Naive thymus-derived CD4-positive, alpha-beta T cell (primary cell): ENCODE results near the gene TP73. TPM values are rescaled to one million over a fixed set of nuclear protein-coding genes. Genes with fewer than 3 reads are reported as not detected.
"Not testable (repeated sequence)": the region's sequence is repeated elsewhere in the genome, so short reads cannot be mapped to it uniquely, and the experiment has no call there.

ENCODE experiments used
- ATAC-seq: fragments of 150-1000 bp; cut with Tn5 transposase; 2 replicates; pipeline ENCODE4 v1.10.0; 2021; ENCODE audit warnings: mild to moderate bottlenecking, moderate library complexity
- CTCF ChIA-PET: fragments of 350-600 bp; sonication (Branson Sonifier 250); formaldehyde crosslinking; loops from one replicate; lab custom pipeline; 2021; ENCODE audit warnings: antibody characterized with exemption; lab: Charles Lee
- POLR2A ChIA-PET: fragments of 350-600 bp; sonication (Branson Sonifier 250); formaldehyde crosslinking; loops from one replicate; lab custom pipeline; 2021; ENCODE audit warnings: antibody characterized with exemption, inconsistent platforms; lab: Charles Lee
- DNase-seq, 9 donors: peaks; one replicate each; pipeline versions ENCODE4 v3.0.0 to v3.0.0-alpha.2; 2020 to 2022; ENCODE audit warnings: mixed read lengths in 1 of 9
- H3K27ac ChIP-seq: one replicate; pipeline ENCODE4 v1.7.0; 2013; ENCODE audit warnings: mild to moderate bottlenecking, low read depth, low read length, moderate library complexity
- H3K27me3 ChIP-seq, 2 donors: one replicate each; pipeline ENCODE4 v1.7.0; 2013; ENCODE audit warnings: low read length in 2 of 2, mild to moderate bottlenecking in 2 of 2, moderate library complexity in 2 of 2; ENCODE audit not compliant: control insufficient read depth in 2 of 2, insufficient read depth in 2 of 2
- H3K36me3 ChIP-seq, 3 experiments: 1 replicate in 2 of 3; 2 replicates in 1 of 3; pipeline ENCODE4 v1.7.0; 2013; ENCODE audit warnings: low read length in 3 of 3, mild to moderate bottlenecking in 3 of 3, moderate library complexity in 1 of 3; ENCODE audit not compliant: insufficient read depth in 3 of 3, control insufficient read depth in 2 of 3
- H3K4me1 ChIP-seq, 2 donors: one replicate each; pipeline ENCODE4 v1.7.0; 2013; ENCODE audit warnings: low read length in 2 of 2, mild to moderate bottlenecking in 2 of 2, moderate library complexity in 1 of 2; ENCODE audit not compliant: control insufficient read depth in 2 of 2, insufficient read depth in 2 of 2
- H3K4me3 ChIP-seq: 2 replicates; pipeline ENCODE4 v1.7.0; 2013; ENCODE audit warnings: mild to moderate bottlenecking, low read length
- H3K9me3 ChIP-seq, 3 experiments: 1 replicate in 2 of 3; 2 replicates in 1 of 3; pipeline ENCODE4 v1.7.0; 2013; ENCODE audit warnings: low read length in 3 of 3; ENCODE audit not compliant: control insufficient read depth in 2 of 3
- H3K27ac Mint-ChIP-seq, 9 donors: one replicate each; pipeline ENCODE4 v1.8.0; 2020 to 2022; ENCODE audit warnings: mixed read lengths in 9 of 9, mild to moderate bottlenecking in 8 of 9, moderate library complexity in 5 of 9, inconsistent platforms in 2 of 9
- H3K27me3 Mint-ChIP-seq, 5 donors: one replicate each; pipeline ENCODE4 v1.8.0; 2021 to 2022; ENCODE audit warnings: mixed read lengths in 5 of 5, mild to moderate bottlenecking in 1 of 5
- H3K36me3 Mint-ChIP-seq, 5 donors: one replicate each; pipeline ENCODE4 v1.8.0; 2020 to 2022; ENCODE audit warnings: mixed read lengths in 5 of 5, mild to moderate bottlenecking in 3 of 5, inconsistent platforms in 1 of 5
- H3K4me1 Mint-ChIP-seq, 7 donors: one replicate each; pipeline ENCODE4 v1.8.0; 2020 to 2022; ENCODE audit warnings: mixed read lengths in 7 of 7, mild to moderate bottlenecking in 3 of 7, inconsistent platforms in 1 of 7
- H3K4me3 Mint-ChIP-seq, 10 donors: one replicate each; pipeline ENCODE4 v1.8.0; 2020 to 2022; ENCODE audit warnings: mild to moderate bottlenecking in 10 of 10, mixed read lengths in 10 of 10, moderate library complexity in 6 of 10, inconsistent platforms in 2 of 10
- H3K9me3 Mint-ChIP-seq, 11 donors: one replicate each; pipeline ENCODE4 v1.8.0; 2020 to 2022; ENCODE audit warnings: mixed read lengths in 11 of 11, mild to moderate bottlenecking in 4 of 11, inconsistent platforms in 1 of 11, moderate library complexity in 1 of 11
- intact Hi-C, 2 donors: fragments of 100-400 bp; cut with micrococcal nuclease; formaldehyde crosslinking; loops; one replicate each; pipeline ENCODE4 v1.15.1; 2023
- polyA plus RNA-seq, 2 donors: library from polyadenylated mRNA; unstranded; fragments of 300-500 nt; fragmentation: Illumina TruSeq; gene quantifications; one replicate each; pipeline ENCODE4 v1.2.3, GENCODE V29; 2021
- total RNA-seq, 6 experiments: library from RNA in 5 of 6; stranded (reverse) in 5 of 6; gene quantifications; 1 replicate in 5 of 6; 2 replicates in 1 of 6; pipeline ENCODE4 v1.2.3 and lab custom pipeline; 2021 to 2026

Gene TP73
- total and polyA plus RNA-seq, 7 experiments from 2014 or later, result 0.03 to 2.4 (median 0.15) TPM; not detected in 2

- peaks cover 7 to 12% of the 10 kb centered on the region in 2 donors for H3K4me1 ChIP-seq
- DNase-seq, H3K9me3 Mint-ChIP-seq, CTCF ChIA-PET, H3K27ac ChIP-seq, H3K27me3 Mint-ChIP-seq, intact Hi-C loops, H3K27me3 ChIP-seq, H3K4me3 ChIP-seq, ATAC-seq, H3K36me3 ChIP-seq, H3K9me3 ChIP-seq: not testable (repeated sequence)
- POLR2A ChIA-PET, result interaction anchor here (0.9 kb wide), 1 partner anchor 21 kb away, joined by 3 read pairs; no protein-coding TSS in a partner anchor
- peaks cover 15 to 36% (median 30%) of the 10 kb centered on the region in 7 donors for H3K4me1 Mint-ChIP-seq
- peak overlapping the region in 3 of 9 donors; percentile 31 to 43 (median 32) for H3K27ac Mint-ChIP-seq
- H3K36me3 Mint-ChIP-seq, result peaks cover 0 to 10% (median 4%) of the 10 kb centered on the region in 5 donors
- peak overlapping the region in 8 of 10 donors; percentile 21 to 83 (median 76) for H3K4me3 Mint-ChIP-seq
Measured at GRCh38 chr1:3748316-3748900, 96.1 kb downstream of the TP73 start.

DNA sequence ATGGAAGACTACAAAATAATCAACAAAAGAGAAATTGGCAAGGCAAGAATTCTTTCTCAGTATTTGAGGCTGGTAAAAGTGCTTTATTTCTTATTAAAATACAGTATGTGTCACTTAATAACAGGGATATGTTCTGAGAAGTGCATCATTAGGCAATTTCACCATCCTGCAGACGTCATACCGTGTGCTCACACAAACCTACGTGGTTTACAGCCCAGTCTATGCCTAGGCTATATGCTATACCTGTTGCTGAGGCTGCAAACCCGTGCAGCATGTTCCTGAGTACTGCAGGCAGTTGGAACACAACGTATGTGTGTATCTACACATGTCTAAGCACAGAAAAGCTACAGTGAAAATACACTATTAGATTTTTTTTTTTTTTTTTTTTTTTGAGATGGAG is 97.2 kb downstream of the TP73 start:
- Histone ChIP-seq H3K27ac (no peak overlapping the region), H3K9me3 (no peaks in the 10 kb centered on the region), H3K36me3 (no peaks in the 10 kb centered on the region), H3K27me3 (no peaks in the 10 kb centered on the region), H3K4me3 (no peak overlapping the region), H3K4me1 (peaks cover 7 to 12% of the 10 kb centered on the region in 2 donors)
- peaks cover 0 to 4% (median 0%) of the 10 kb centered on the region in 5 donors for H3K27me3 Mint-ChIP-seq
- H3K4me3 Mint-ChIP-seq, result no peak overlapping the region
- peaks cover 0 to 8% (median 4%) of the 10 kb centered on the region in 5 donors for H3K36me3 Mint-ChIP-seq
- H3K4me1 Mint-ChIP-seq, result peaks cover 15 to 32% (median 27%) of the 10 kb centered on the region in 7 donors
- DNase-seq, result no peak
- CTCF ChIA-PET, result interaction anchor here (0.7 kb wide), 1 partner anchor 12 kb away, joined by 5 read pairs; no protein-coding TSS in a partner anchor
- no peak for ATAC-seq
- peaks cover 0 to 2% (median 0%) of the 10 kb centered on the region in 11 donors for H3K9me3 Mint-ChIP-seq
- no peak overlapping the region for H3K27ac Mint-ChIP-seq
- intact Hi-C loops, result no loop called here
- POLR2A ChIA-PET, result no interaction called here

DNA sequence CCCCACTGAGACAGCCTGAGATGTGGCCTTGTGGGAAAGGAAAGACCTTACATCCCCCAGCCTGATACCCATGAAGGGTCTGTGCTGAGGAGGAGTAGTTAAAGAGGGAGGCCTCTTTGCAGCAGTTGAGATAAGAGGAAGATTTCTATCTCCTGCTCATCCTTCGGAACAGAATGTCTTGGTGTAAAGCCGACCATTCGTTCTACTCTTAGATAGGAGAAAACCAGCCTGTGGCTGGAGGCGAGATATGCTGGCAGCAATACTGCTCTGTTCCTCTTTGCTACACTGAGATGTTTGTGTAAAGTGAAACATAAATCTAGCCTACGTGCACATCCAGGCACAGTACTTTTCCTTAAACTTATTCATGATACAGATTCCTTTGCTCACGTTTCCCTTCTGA is 98.4 kb downstream of the TP73 start:
- peaks cover 0 to 2% (median 0%) of the 10 kb centered on the region in 11 donors for H3K9me3 Mint-ChIP-seq
- Histone ChIP-seq H3K4me3 (no peak overlapping the region), H3K27me3 (no peaks in the 10 kb centered on the region), H3K36me3 (no peaks in the 10 kb centered on the region), H3K4me1 (peaks cover 7 to 12% of the 10 kb centered on the region in 2 donors), H3K9me3 (no peaks in the 10 kb centered on the region), H3K27ac (no peak overlapping the region)
- CTCF ChIA-PET, result no interaction called here
- peaks cover 9 to 22% (median 18%) of the 10 kb centered on the region in 7 donors for H3K4me1 Mint-ChIP-seq
- POLR2A ChIA-PET, result no interaction called here
- peaks cover 0 to 3% (median 0%) of the 10 kb centered on the region in 5 donors for H3K36me3 Mint-ChIP-seq
- DNase-seq, result no peak
- no peak overlapping the region for H3K4me3 Mint-ChIP-seq
- ATAC-seq, result no peak
- intact Hi-C loops, result no loop called here
- peaks cover 0 to 4% (median 0%) of the 10 kb centered on the region in 5 donors for H3K27me3 Mint-ChIP-seq
- H3K27ac Mint-ChIP-seq, result no peak overlapping the region

- Histone ChIP-seq H3K4me1 (peaks cover 6 to 7% of the 10 kb centered on the region in 2 donors), H3K27me3 (no peaks in the 10 kb centered on the region), H3K9me3 (no peaks in the 10 kb centered on the region), H3K36me3 (no peaks in the 10 kb centered on the region), H3K4me3 (no peak within 1 kb of the TSS), H3K27ac (no peak within 1 kb of the TSS)
- CTCF ChIA-PET, result no interaction called here
- peaks cover 0 to 7% (median 0%) of the 10 kb centered on the region in 5 donors for H3K27me3 Mint-ChIP-seq
- no peak within 1 kb of the TSS for H3K4me3 Mint-ChIP-seq
- peaks cover 0 to 11% (median 10%) of the 10 kb centered on the region in 7 donors for H3K4me1 Mint-ChIP-seq
- DNase-seq, result no peak
- POLR2A ChIA-PET, result no interaction called here
- H3K27ac Mint-ChIP-seq, result no peak within 1 kb of the TSS
- H3K36me3 Mint-ChIP-seq, result no peaks in the 10 kb centered on the region
- intact Hi-C loops, result no loop called here
- ATAC-seq, result no peak
- H3K9me3 Mint-ChIP-seq, result no peaks in the 10 kb centered on the region
Measured at GRCh38 chr1:3752400-3752945, 100.2 kb downstream of the TP73 start, which contains the start of gene CCDC27. Gene CCDC27 (plus strand): TSS chr1:3752450. CDS start chr1:3752482, 32 bp downstream.

DNA sequence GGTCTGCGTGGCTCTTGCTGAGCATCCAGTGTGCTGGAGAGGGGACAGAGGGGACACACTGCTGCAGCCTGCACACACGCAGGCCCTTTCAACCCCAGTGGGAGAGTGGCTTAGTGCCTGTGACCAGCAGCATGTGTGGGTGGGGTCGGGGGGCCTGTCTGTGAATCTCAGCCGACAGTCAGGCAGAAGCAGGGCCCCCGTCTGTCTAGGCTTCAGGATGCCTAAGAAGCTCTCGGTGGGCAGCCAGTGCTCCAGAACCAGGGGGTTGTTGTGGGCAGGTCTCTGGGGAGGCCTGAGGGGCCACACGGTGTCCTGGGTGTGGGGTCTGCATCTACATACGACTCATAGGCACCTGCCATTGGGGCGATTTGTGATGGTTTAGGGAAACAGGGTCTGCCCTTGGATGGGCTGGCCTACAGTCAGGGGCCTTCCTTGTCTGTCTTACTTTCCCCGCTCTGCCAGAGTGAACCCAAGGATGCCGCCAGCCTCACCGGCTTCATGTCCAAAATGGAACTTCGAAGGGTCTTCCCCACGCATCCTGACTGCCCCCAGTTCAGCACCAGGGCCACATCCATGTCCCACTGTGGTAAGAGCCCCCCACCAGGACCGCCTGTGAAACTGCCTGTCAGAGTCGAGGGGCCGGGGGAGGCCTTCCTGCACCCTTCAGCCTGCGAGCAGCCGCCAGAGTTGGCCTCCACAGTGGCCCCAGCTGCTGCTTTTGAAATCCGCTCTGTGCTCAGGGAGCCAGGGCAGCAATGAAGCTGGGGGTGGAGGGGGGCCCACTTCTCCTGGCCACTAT is 101.5 kb downstream of the TP73 start:
- CTCF ChIA-PET, result no interaction called here
- no peak overlapping the region for H3K27ac ChIP-seq
- no peaks in the 10 kb centered on the region for H3K36me3 ChIP-seq
- Mint-ChIP-seq H3K27ac (no peak overlapping the region), H3K27me3 (peaks cover 0 to 10% (median 0%) of the 10 kb centered on the region in 5 donors), H3K36me3 (no peaks in the 10 kb centered on the region), H3K4me1 (peaks cover 0 to 3% (median 0%) of the 10 kb centered on the region in 7 donors), H3K9me3 (no peaks in the 10 kb centered on the region), H3K4me3 (no peak overlapping the region)
- no peak overlapping the region for H3K4me3 ChIP-seq
- POLR2A ChIA-PET, result no interaction called here
- no peaks in the 10 kb centered on the region for H3K27me3 ChIP-seq
- no peaks in the 10 kb centered on the region for H3K4me1 ChIP-seq
- intact Hi-C loops, result no loop called here
- ATAC-seq (no peak), DNase-seq (no peak)
- no peaks in the 10 kb centered on the region for H3K9me3 ChIP-seq

DNA sequence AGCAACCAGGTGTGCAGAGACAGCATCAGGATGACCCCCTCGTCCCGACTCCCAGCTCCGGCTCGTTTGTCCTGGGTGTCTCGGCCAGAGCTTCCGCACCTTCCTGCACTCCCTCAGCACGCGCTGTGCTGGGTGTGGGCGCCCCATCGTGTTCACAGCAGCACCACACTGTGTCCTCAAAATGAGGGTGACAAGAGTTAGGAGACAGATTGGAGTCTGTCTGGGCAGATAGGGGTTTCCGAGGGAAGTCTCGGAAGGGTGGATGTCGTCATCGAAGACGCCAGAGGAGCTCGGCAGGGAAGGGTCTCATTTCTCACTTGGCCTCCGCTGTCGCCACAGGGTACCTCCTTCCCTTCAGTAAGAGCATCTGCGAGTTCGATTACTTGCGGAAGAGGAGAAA is 104.1 kb downstream of the TP73 start:
- CTCF ChIA-PET, result interaction anchor here (0.5 to 0.7 kb wide), 2 partner anchors 40 to 116 kb away, joined by 3 read pairs; no protein-coding TSS in a partner anchor

More for the DNA sequence above, 104.1 kb downstream of the TP73 start:
- POLR2A ChIA-PET, result interaction anchor here (0.5 kb wide), 1 partner anchor 90 kb away, joined by 3 read pairs; no protein-coding TSS in a partner anchor
- no peaks in the 10 kb centered on the region for H3K4me1 ChIP-seq
- Mint-ChIP-seq H3K4me3 (no peak overlapping the region), H3K4me1 (no peaks in the 10 kb centered on the region), H3K27me3 (peaks cover 8 to 28% (median 12%) of the 10 kb centered on the region in 5 donors), H3K36me3 (peaks cover 0 to 5% (median 0%) of the 10 kb centered on the region in 5 donors), H3K9me3 (peaks cover 0 to 9% (median 0%) of the 10 kb centered on the region in 11 donors), H3K27ac (no peak overlapping the region)
- no peaks in the 10 kb centered on the region for H3K9me3 ChIP-seq
- H3K27ac ChIP-seq, result no peak overlapping the region
- H3K27me3 ChIP-seq, result no peaks in the 10 kb centered on the region
- DNase-seq (no peak), ATAC-seq (no peak)
- no peaks in the 10 kb centered on the region for H3K36me3 ChIP-seq
- no peak overlapping the region for H3K4me3 ChIP-seq
- intact Hi-C loops, result no loop called here
